CD4-positive, alpha-beta T cell (primary cell): ENCODE measurements around the gene MKX. TPM values are rescaled to one million over a fixed set of nuclear protein-coding genes. Genes with fewer than 3 reads are reported as not detected.

Experiments used
- ATAC-seq: fragments of 200-7000 bp; cut with Tn5 transposase; one replicate; pipeline ENCODE4 v1.10.0; 2022; ENCODE audit warnings: mild to moderate bottlenecking; ENCODE audit not compliant: poor library complexity
- CTCF ChIA-PET: fragments of 350-600 bp; sonication (Branson Sonifier 250); formaldehyde crosslinking; loops from one replicate; lab custom pipeline; 2021; ENCODE audit warnings: antibody characterized with exemption, inconsistent platforms; lab: Charles Lee
- POLR2A ChIA-PET: fragments of 350-600 bp; sonication (Branson Sonifier 250); formaldehyde crosslinking; loops from one replicate; lab custom pipeline; 2021; ENCODE audit warnings: antibody characterized with exemption, inconsistent platforms; lab: Charles Lee
- DNase-seq, 14 experiments: peaks; one replicate each; pipeline ENCODE4 v3.0.0-alpha.2; 2013 to 2020; ENCODE audit warnings: mixed read lengths in 2 of 14
- H3K27ac ChIP-seq, 2 donors: one replicate each; pipeline versions ENCODE4 v1.5.1 to v1.7.0; 2013; ENCODE audit warnings: low read length in 2 of 2, low read depth in 1 of 2, mild to moderate bottlenecking in 1 of 2
- H3K27me3 ChIP-seq, 2 experiments: 1 replicate in 1 of 2; 2 replicates in 1 of 2; pipeline versions ENCODE4 v1.6.1 to v1.7.0; 2013; ENCODE audit warnings: low read length in 2 of 2, control low read depth in 1 of 2, mild to moderate bottlenecking in 1 of 2, moderate library complexity in 1 of 2; ENCODE audit not compliant: insufficient read depth in 2 of 2, control insufficient read depth in 1 of 2
- H3K36me3 ChIP-seq: one replicate; pipeline ENCODE4 v1.6.1; 2013; ENCODE audit warnings: low read length, control low read depth; ENCODE audit not compliant: insufficient read depth
- H3K4me1 ChIP-seq: one replicate; pipeline ENCODE4 v1.6.1; 2013; ENCODE audit warnings: low read length, control low read depth; ENCODE audit not compliant: insufficient read depth
- H3K4me3 ChIP-seq: one replicate; pipeline ENCODE4 v1.5.1; 2013; ENCODE audit warnings: mild to moderate bottlenecking, low read length, moderate library complexity
- H3K9me3 ChIP-seq, 2 experiments: 1 replicate in 1 of 2; 2 replicates in 1 of 2; pipeline versions ENCODE4 v1.6.1 to v1.7.0; 2013; ENCODE audit warnings: low read length in 2 of 2, mild to moderate bottlenecking in 2 of 2, control low read depth in 1 of 2, moderate library complexity in 1 of 2; ENCODE audit not compliant: control insufficient read depth in 1 of 2, insufficient read depth in 1 of 2
- H3K27ac Mint-ChIP-seq: one replicate; pipeline ENCODE4 v1.8.0; 2020; ENCODE audit warnings: mixed read lengths
- H3K27me3 Mint-ChIP-seq: one replicate; pipeline ENCODE4 v1.8.0; 2021; ENCODE audit warnings: mixed read lengths
- H3K36me3 Mint-ChIP-seq: one replicate; pipeline ENCODE4 v1.8.0; 2021; ENCODE audit warnings: low read depth, mixed read lengths
- H3K4me1 Mint-ChIP-seq: one replicate; pipeline ENCODE4 v1.8.0; 2021; ENCODE audit warnings: low read depth, mixed read lengths
- H3K4me3 Mint-ChIP-seq: one replicate; pipeline ENCODE4 v1.8.0; 2020; ENCODE audit warnings: mild to moderate bottlenecking, mixed read lengths
- H3K9me3 Mint-ChIP-seq: one replicate; pipeline ENCODE4 v1.8.0; 2020; ENCODE audit warnings: mixed read lengths
- intact Hi-C, 2 experiments: fragments of 100-400 bp; cut with DNase I in 1 of 2; cut with micrococcal nuclease in 1 of 2; formaldehyde crosslinking; loops; one replicate each; pipeline versions ENCODE4 v1.15.1 to v1.9.0; 2023 to 2025; cut with DNase I, micrococcal nuclease
- total RNA-seq, 174 experiments: library from RNA in 2 of 174; stranded (reverse) in 2 of 174; gene quantifications; one replicate each; pipeline ENCODE4 v1.2.3 and lab custom pipeline; 2021 to 2026
- TF ChIP-seq, protein P1 (sequence below): fragments of 200-600 bp; IDR thresholded peaks from one replicate; pipeline ENCODE4 v1.8.0; 2022; ENCODE audit warnings: antibody characterized with exemption, mild to moderate bottlenecking

MKX gene
- total RNA-seq, 2 experiments from 2014 or later = not detected

DNA sequence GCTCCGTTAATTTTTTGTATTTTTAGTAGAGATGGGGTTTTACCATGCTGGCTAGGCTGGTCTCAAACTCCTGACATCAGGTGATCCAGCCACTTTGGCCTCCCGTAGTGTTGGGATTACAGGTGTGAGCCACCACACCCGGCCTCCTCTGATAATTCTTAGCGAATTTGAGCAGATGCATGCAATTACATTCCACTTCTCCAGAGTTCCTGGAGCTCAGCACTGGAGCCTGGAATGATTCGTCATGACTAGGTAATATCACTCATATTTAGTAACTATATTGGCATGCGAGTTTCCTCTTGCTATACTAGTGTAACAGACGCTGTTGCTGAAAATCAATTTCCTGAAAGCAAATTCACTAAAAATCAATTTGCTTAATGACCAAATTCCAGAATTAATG lies 86.8 kb downstream of the MKX start:
- Mint-ChIP-seq H3K27ac (no peak overlapping the region), H3K36me3 (no peaks in the 10 kb centered on the region)
- POLR2A ChIA-PET = no interaction called here

DNA sequence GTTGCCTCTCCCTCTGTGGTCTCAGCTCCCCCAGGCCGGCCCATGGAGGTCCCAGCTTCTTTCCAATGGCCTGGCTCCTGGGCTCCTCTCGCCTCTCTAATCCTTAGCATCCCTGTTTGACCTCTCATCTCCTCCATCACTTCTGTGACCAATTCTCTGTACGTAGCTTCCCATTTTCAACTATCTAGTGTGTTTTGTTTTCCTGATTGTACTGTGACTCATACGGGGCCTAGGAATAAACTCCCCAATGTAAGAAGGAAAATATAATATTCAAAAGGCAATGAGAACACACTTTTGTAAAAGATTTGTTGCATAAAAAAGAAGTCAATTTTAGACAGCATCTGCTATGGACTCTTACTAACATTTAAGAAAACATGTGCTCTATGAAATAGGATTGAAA lies 90.3 kb downstream of the MKX start:
- ChIA-PET CTCF (no interaction called here), POLR2A (interaction anchor here (0.7 kb wide), 1 partner anchor 19 kb away, joined by 4 read pairs; no protein-coding TSS in a partner anchor)
- no peaks in the 10 kb centered on the region for H3K36me3 Mint-ChIP-seq
- peaks cover 31% of the 10 kb centered on the region for H3K27me3 Mint-ChIP-seq
- ATAC-seq (no peak), DNase-seq (no peak)
- H3K4me1 Mint-ChIP-seq = no peaks in the 10 kb centered on the region
- Histone ChIP-seq H3K27ac (no peak overlapping the region), H3K4me3 (no peak overlapping the region), H3K4me1 (no peaks in the 10 kb centered on the region), H3K27me3 (peaks cover 0 to 4% of the 10 kb centered on the region in 2 experiments), H3K36me3 (no peaks in the 10 kb centered on the region), H3K9me3 (no peaks in the 10 kb centered on the region)
- TF ChIP-seq, protein P1, sequence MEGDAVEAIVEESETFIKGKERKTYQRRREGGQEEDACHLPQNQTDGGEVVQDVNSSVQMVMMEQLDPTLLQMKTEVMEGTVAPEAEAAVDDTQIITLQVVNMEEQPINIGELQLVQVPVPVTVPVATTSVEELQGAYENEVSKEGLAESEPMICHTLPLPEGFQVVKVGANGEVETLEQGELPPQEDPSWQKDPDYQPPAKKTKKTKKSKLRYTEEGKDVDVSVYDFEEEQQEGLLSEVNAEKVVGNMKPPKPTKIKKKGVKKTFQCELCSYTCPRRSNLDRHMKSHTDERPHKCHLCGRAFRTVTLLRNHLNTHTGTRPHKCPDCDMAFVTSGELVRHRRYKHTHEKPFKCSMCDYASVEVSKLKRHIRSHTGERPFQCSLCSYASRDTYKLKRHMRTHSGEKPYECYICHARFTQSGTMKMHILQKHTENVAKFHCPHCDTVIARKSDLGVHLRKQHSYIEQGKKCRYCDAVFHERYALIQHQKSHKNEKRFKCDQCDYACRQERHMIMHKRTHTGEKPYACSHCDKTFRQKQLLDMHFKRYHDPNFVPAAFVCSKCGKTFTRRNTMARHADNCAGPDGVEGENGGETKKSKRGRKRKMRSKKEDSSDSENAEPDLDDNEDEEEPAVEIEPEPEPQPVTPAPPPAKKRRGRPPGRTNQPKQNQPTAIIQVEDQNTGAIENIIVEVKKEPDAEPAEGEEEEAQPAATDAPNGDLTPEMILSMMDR = no peak
- no peak overlapping the region for H3K4me3 Mint-ChIP-seq
- H3K9me3 Mint-ChIP-seq = no peaks in the 10 kb centered on the region
- no peak overlapping the region for H3K27ac Mint-ChIP-seq
- intact Hi-C loops = loop anchor here (5.0 to 10.0 kb wide), 2 partner anchors 283 to 740 kb away; no protein-coding TSS in a partner anchor

More for the DNA sequence above, 86.8 kb downstream of the MKX start:
- Mint-ChIP-seq H3K9me3 (no peaks in the 10 kb centered on the region), H3K4me1 (no peaks in the 10 kb centered on the region), H3K4me3 (no peak overlapping the region), H3K27me3 (peaks cover 36% of the 10 kb centered on the region)
- no peak for DNase-seq
- Histone ChIP-seq H3K36me3 (no peaks in the 10 kb centered on the region), H3K4me1 (no peaks in the 10 kb centered on the region), H3K27ac (no peak overlapping the region), H3K27me3 (peaks cover 3 to 19% of the 10 kb centered on the region in 2 experiments), H3K4me3 (no peak overlapping the region), H3K9me3 (no peaks in the 10 kb centered on the region)
- CTCF ChIA-PET = no interaction called here
- ATAC-seq = no peak
- TF ChIP-seq, protein P1 = no peak
- intact Hi-C loops = loop anchor here (5.0 to 10.0 kb wide), 2 partner anchors 286 to 736 kb away; no protein-coding TSS in a partner anchor

DNA sequence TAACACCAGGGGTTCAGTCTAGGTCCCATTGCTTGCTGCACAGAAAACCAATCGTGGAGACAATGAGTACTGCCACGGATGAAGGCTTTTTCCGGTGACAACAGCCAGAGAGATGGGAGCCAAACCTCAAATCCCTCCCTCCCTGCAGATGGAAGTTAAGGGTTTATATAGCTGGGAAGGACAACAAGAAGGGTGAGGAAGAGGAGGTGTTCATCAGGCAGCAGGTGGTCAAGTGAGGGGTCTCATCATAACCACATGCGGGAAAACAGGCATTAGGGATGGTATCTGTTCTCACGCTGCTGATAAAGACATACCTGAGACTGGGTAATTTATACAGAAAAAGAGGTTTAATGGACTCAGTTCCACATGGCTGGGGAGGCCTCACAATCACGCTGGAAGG lies 91.3 kb downstream of the MKX start:
- Histone ChIP-seq H3K36me3 (no peaks in the 10 kb centered on the region), H3K4me3 (no peak overlapping the region), H3K27ac (no peak overlapping the region), H3K27me3 (no peaks in the 10 kb centered on the region), H3K9me3 (no peaks in the 10 kb centered on the region), H3K4me1 (no peaks in the 10 kb centered on the region)
- Mint-ChIP-seq H3K27me3 (peaks cover 32% of the 10 kb centered on the region), H3K36me3 (no peaks in the 10 kb centered on the region), H3K27ac (no peak overlapping the region), H3K4me1 (no peaks in the 10 kb centered on the region), H3K9me3 (no peaks in the 10 kb centered on the region), H3K4me3 (no peak overlapping the region)
- intact Hi-C loops = loop anchor here in 1 of 2 experiments (10.0 kb wide), 1 partner anchor 741 kb away; no protein-coding TSS in a partner anchor
- ATAC-seq (no peak), DNase-seq (no peak)
- POLR2A ChIA-PET = no interaction called here
- CTCF ChIA-PET = no interaction called here
- TF ChIP-seq, protein P1 = no peak
